GM12878 (cell line): ENCODE results near the gene CADPS. TPM values are rescaled to one million over a fixed set of nuclear protein-coding genes. Genes with fewer than 3 reads are reported as not detected.

Experiments used
- ATAC-seq: fragments of 200-7000 bp; cut with Tn5 transposase; 3 replicates; pipeline ENCODE4 v1.9.1; 2020; ENCODE audit warnings: mild to moderate bottlenecking, moderate library complexity
- BruUV-seq: library from RNA; stranded (reverse); fragments of 400-500 nt; replicated peaks from 2 replicates; lab custom pipeline; 2021; lab: Mats Ljungman, UMichigan
- CTCF ChIA-PET: fragments of 300-600 bp; sonication (Branson Sonifier 250); formaldehyde crosslinking; extraction: SDS; loops from one replicate; lab custom pipeline; 2021; ENCODE audit warnings: inconsistent platforms; lab: Yijun Ruan, JAX
- POLR2A ChIA-PET: fragments of 350-600 bp; formaldehyde crosslinking; extraction: SDS; loops from one replicate; lab custom pipeline; 2021; ENCODE audit warnings: inconsistent platforms; lab: Charles Lee
- RAD21 ChIA-PET: fragments of 300-600 bp; sonication (Branson Sonifier 250); formaldehyde crosslinking; loops from one replicate; lab custom pipeline; 2023; ENCODE audit warnings: antibody characterized with exemption; ENCODE audit not compliant: unreplicated experiment; lab: Charles Lee
- SMC1A ChIA-PET: fragments of 300-600 bp; sonication (Branson Sonifier 250); formaldehyde crosslinking; loops from one replicate; lab custom pipeline; 2023; ENCODE audit not compliant: unreplicated experiment, uncharacterized antibody; lab: Charles Lee
- DNase-seq: peaks from one replicate; pipeline ENCODE4 v3.0.0-alpha.2; 2011; ENCODE audit warnings: low read depth, low spot score
- FAIRE-seq: peaks from 3 replicates; lab custom pipeline; 2011; peaks lifted over from hg19 to GRCh38; lab: Jason Lieb, UNC
- H2AFZ ChIP-seq: 2 replicates; pipeline ENCODE4 v1.6.0; 2011; ENCODE audit warnings: low read depth, low read length, control low read depth; ENCODE audit not compliant: control insufficient read depth
- H3K27ac ChIP-seq: 2 replicates; pipeline ENCODE4 v1.5.1; 2011; ENCODE audit warnings: control low read depth; ENCODE audit not compliant: control insufficient read depth, insufficient read depth
- H3K27me3 ChIP-seq, 2 experiments: replicated peaks in 1 of 2; 2 replicates each; pipeline versions ENCODE4 v1.6.0 to v1.6.1; 2011; ENCODE audit warnings: low read length in 1 of 2; ENCODE audit not compliant: control insufficient read depth in 2 of 2, insufficient read depth in 2 of 2
- H3K36me3 ChIP-seq, 2 experiments: 2 replicates each; pipeline ENCODE4 v1.5.1; 2011; ENCODE audit warnings: low read length in 1 of 2; ENCODE audit not compliant: control insufficient read depth in 2 of 2, insufficient read depth in 2 of 2
- H3K4me1 ChIP-seq: 2 replicates; pipeline ENCODE4 v1.6.1; 2011; ENCODE audit warnings: mild to moderate bottlenecking, low read length, moderate library complexity, mixed read lengths; ENCODE audit not compliant: control insufficient read depth, insufficient read depth
- H3K4me2 ChIP-seq: 2 replicates; pipeline ENCODE4 v1.6.0; 2011; ENCODE audit warnings: control low read depth; ENCODE audit not compliant: control insufficient read depth, insufficient read depth
- H3K4me3 ChIP-seq: fragments of 200-600 bp; sonication (generic); 2 replicates; pipeline ENCODE4 v1.5.1; 2016
- H3K79me2 ChIP-seq: 2 replicates; pipeline ENCODE4 v1.6.0; 2011; ENCODE audit warnings: low read length; ENCODE audit not compliant: control insufficient read depth, insufficient read depth
- H3K9ac ChIP-seq: 2 replicates; pipeline ENCODE4 v1.8.0; 2011; ENCODE audit warnings: low read length, control low read depth, mixed read lengths; ENCODE audit not compliant: control insufficient read depth, insufficient read depth
- H3K9me3 ChIP-seq: replicated peaks from 3 replicates; pipeline ENCODE4 v1.5.1; 2011; ENCODE audit warnings: mild to moderate bottlenecking, low read length; ENCODE audit not compliant: control insufficient read depth, insufficient read depth
- H4K20me1 ChIP-seq: 2 replicates; pipeline ENCODE4 v1.6.0; 2011; ENCODE audit not compliant: control insufficient read depth, insufficient read depth
- HDAC6 ChIP-seq: fragments of 200-600 bp; sonication (generic); IDR thresholded peaks from one replicate; pipeline ENCODE4 v1.8.0; 2017; ENCODE audit warnings: antibody characterized with exemption; ENCODE audit not compliant: unreplicated experiment
- KAT2A ChIP-seq: conservative IDR thresholded peaks from 2 replicates; pipeline ENCODE4 v1.6.1; 2011; ENCODE audit warnings: low read depth, low read length; ENCODE audit not compliant: control insufficient read depth
- REST ChIP-seq: IDR thresholded peaks from 2 replicates; pipeline ENCODE4 v1.6.1; 2012; ENCODE audit warnings: mild to moderate bottlenecking, low read depth, low read length
- TCF3 ChIP-seq: IDR thresholded peaks from 2 replicates; pipeline ENCODE4 v1.6.1; 2012; ENCODE audit warnings: low read depth, mild to moderate bottlenecking, low read length, borderline replicate concordance; ENCODE audit not compliant: insufficient read depth
- WGBS: methylation state at CpG from one replicate; pipeline ENCODE4 v1.1.6; 2016; ENCODE audit warnings: low lambda C conversion rate; ENCODE audit not compliant: insufficient replicate concordance, insufficient coverage; ENCODE audit errors: missing lambda C conversion rate; 5-methylcytosine and 5-hydroxymethylcytosine counted together
- in situ Hi-C: fragments of 300-500 bp; cut with MboI; formaldehyde crosslinking; loops from 9 replicates; pipeline ENCODE4 v1.14.3; 2018; ENCODE audit warnings: mixed read lengths
- intact Hi-C: fragments of 100-400 bp; cut with micrococcal nuclease; formaldehyde crosslinking; loops from one replicate; pipeline ENCODE4 v1.14.2; 2022; ENCODE audit not compliant: unreplicated experiment
- polyA plus RNA-seq, 11 experiments: library from polyadenylated mRNA; depleted of rRNA in 4 of 11; unstranded in 6 of 11; stranded (reverse) in 5 of 11; fragments of >200 nt; fragmentation: Nextera tagmentation in 4 of 11; fragmentation: Illumina TruSeq in 1 of 11; extraction: Ambion mirVana in 4 of 11; extraction: Trizol in 1 of 11; gene quantifications; 1 replicate in 1 of 11; 2 replicates in 10 of 11; pipeline versions ENCODE4 v1.2.1 to v1.2.3, GENCODE V29; 2011 to 2016; ENCODE audit warnings: inconsistent platforms in 2 of 11, missing spikeins in 2 of 11, low read depth in 1 of 11
- total RNA-seq, 4 experiments: library from RNA; depleted of rRNA in 3 of 4; stranded (reverse); fragments of >200 nt in 3 of 4; fragmentation: Illumina TruSeq in 1 of 4; extraction: Trizol in 1 of 4; gene quantifications; 2 replicates each; pipeline versions ENCODE4 v1.2.1 to v1.2.3, GENCODE V29; 2013 to 2021

Gene CADPS
- total and polyA plus RNA-seq, 10 of the 15 experiments (the other 5 are each of a cell fraction or from before 2014, with no cell fraction given) = 0.20 TPM; not detected in 9

- BruUV-seq = no TSS peak
- DNase-seq (no peak), ATAC-seq (no peak), FAIRE-seq (no peak)
- TF ChIP-seq REST (no peak), TCF3 (no peak), HDAC6 (no peak)
- H3K27me3 ChIP-seq = no peaks in the 10 kb centered on the region
- H3K79me2 ChIP-seq = no peaks in the 10 kb centered on the region
- ChIA-PET POLR2A (no interaction called here), SMC1A (no interaction called here), CTCF (no interaction called here), RAD21 (no interaction called here)
- no peaks in the 10 kb centered on the region for H3K9me3 ChIP-seq
- in situ Hi-C loops (no loop called here), intact Hi-C loops (no loop called here)
- no peak overlapping the region for H3K9ac ChIP-seq
- no peak overlapping the region for H3K4me2 ChIP-seq
- no peaks in the 10 kb centered on the region for H4K20me1 ChIP-seq
- H2AFZ ChIP-seq = no peak overlapping the region
- no peak overlapping the region for H3K4me3 ChIP-seq
- H3K36me3 ChIP-seq = no peaks in the 10 kb centered on the region
- H3K4me1 ChIP-seq = no peaks in the 10 kb centered on the region
- WGBS = 58% methylated on average over 5 of the region's 5 CpGs
- no peak overlapping the region for H3K27ac ChIP-seq
These were observed 15.9 kb downstream of the CADPS start for GRCh38 chr3:62859203-62859791.

GRCh38 chr3:62845996-62846395 is 29.2 kb downstream of the CADPS start:
- no peaks in the 10 kb centered on the region for H3K4me1 ChIP-seq
- H3K27me3 ChIP-seq = no peaks in the 10 kb centered on the region
- no peaks in the 10 kb centered on the region for H3K9me3 ChIP-seq
- RAD21 ChIA-PET = no interaction called here
- H3K9ac ChIP-seq = no peak overlapping the region
- no peak for ATAC-seq
- H4K20me1 ChIP-seq = no peaks in the 10 kb centered on the region
- no peaks in the 10 kb centered on the region for H3K79me2 ChIP-seq
- FAIRE-seq = no peak
- POLR2A ChIA-PET = no interaction called here
- no peak overlapping the region for H3K4me2 ChIP-seq
- CTCF ChIA-PET = no interaction called here
- no peak overlapping the region for H3K4me3 ChIP-seq
- in situ Hi-C loops (no loop called here), intact Hi-C loops (no loop called here)
- 0% methylated on average over 4 of the region's 4 CpGs for WGBS
- no peak for DNase-seq
- H2AFZ ChIP-seq = no peak overlapping the region
- TF ChIP-seq KAT2A = no peak
- no peak overlapping the region for H3K27ac ChIP-seq
- BruUV-seq = no TSS peak
- H3K36me3 ChIP-seq = no peaks in the 10 kb centered on the region
- SMC1A ChIA-PET = no interaction called here
